Endothelial cell of umbilical vein (primary cell): ENCODE data around the gene SPNS1.

Experiments used
- EZH2 ChIP-seq: IDR thresholded peaks from 2 replicates; pipeline ENCODE4 v1.6.1; 2012; ENCODE audit warnings: borderline replicate concordance, low read depth, mild to moderate bottlenecking, moderate library complexity, low read length, inconsistent platforms; ENCODE audit not compliant: severe bottlenecking
- FOS ChIP-seq: IDR thresholded peaks from 2 replicates; pipeline ENCODE4 v1.6.1; 2011; ENCODE audit warnings: mild to moderate bottlenecking, low read length, moderate library complexity, borderline replicate concordance; ENCODE audit not compliant: insufficient read depth
- JUN ChIP-seq: IDR thresholded peaks from 2 replicates; pipeline ENCODE4 v1.6.1; 2011; ENCODE audit warnings: borderline replicate concordance, low read depth; ENCODE audit not compliant: insufficient read length, insufficient read depth
- MYC ChIP-seq: IDR thresholded peaks from one replicate; pipeline ENCODE4 v1.6.1; 2011; ENCODE audit warnings: mild to moderate bottlenecking, low read depth, low read length
- POLR2A ChIP-seq: IDR thresholded peaks from 2 replicates; pipeline ENCODE4 v1.6.1; 2012; ENCODE audit warnings: low read depth, mild to moderate bottlenecking, control low read depth, low read length
- POLR2AphosphoS5 ChIP-seq: IDR thresholded peaks from 2 replicates; pipeline ENCODE4 v1.6.1; 2012; ENCODE audit warnings: low read depth, mild to moderate bottlenecking, control low read depth, low read length, moderate library complexity; ENCODE audit not compliant: insufficient read depth
- TF ChIP-seq, protein P1 (sequence below), 2 donors: IDR thresholded peaks; 1 replicate in 1 of 2; 2 replicates in 1 of 2; pipeline ENCODE4 v1.5.1; 2011; ENCODE audit warnings: low read length in 2 of 2, mild to moderate bottlenecking in 2 of 2, moderate library complexity in 2 of 2, control low read depth in 1 of 2, inconsistent platforms in 1 of 2, low read depth in 1 of 2; ENCODE audit not compliant: insufficient read depth in 1 of 2; ENCODE audit errors: extremely low read depth in 1 of 2
- TF ChIP-seq, protein P2 (sequence below): IDR thresholded peaks from 2 replicates; pipeline ENCODE4 v1.6.1; 2011; ENCODE audit not compliant: insufficient read depth, insufficient read length

GRCh38 chr16:28935346-28935745 lies 39.2 kb upstream of the SPNS1 start:
- TF ChIP-seq, protein P1, sequence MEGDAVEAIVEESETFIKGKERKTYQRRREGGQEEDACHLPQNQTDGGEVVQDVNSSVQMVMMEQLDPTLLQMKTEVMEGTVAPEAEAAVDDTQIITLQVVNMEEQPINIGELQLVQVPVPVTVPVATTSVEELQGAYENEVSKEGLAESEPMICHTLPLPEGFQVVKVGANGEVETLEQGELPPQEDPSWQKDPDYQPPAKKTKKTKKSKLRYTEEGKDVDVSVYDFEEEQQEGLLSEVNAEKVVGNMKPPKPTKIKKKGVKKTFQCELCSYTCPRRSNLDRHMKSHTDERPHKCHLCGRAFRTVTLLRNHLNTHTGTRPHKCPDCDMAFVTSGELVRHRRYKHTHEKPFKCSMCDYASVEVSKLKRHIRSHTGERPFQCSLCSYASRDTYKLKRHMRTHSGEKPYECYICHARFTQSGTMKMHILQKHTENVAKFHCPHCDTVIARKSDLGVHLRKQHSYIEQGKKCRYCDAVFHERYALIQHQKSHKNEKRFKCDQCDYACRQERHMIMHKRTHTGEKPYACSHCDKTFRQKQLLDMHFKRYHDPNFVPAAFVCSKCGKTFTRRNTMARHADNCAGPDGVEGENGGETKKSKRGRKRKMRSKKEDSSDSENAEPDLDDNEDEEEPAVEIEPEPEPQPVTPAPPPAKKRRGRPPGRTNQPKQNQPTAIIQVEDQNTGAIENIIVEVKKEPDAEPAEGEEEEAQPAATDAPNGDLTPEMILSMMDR (IDR thresholded peaks at IDR 0.05; ENCODE audit: extremely low read depth in 1 of 2, insufficient read depth in 1 of 2, low read depth in 1 of 2, low read length in 2 of 2), result no peak
- TF ChIP-seq MYC (no peak), POLR2AphosphoS5 (no peak), POLR2A (no peak), JUN (no peak), EZH2 (no peak), FOS (no peak)
- TF ChIP-seq, protein P2, sequence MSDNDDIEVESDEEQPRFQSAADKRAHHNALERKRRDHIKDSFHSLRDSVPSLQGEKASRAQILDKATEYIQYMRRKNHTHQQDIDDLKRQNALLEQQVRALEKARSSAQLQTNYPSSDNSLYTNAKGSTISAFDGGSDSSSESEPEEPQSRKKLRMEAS, result no peak
